GM18909 (cell line): ENCODE data around the gene ZDHHC9.
A peak's percentile ranks its signal among the peaks of the same experiment; 100 is the strongest.

Experiments used
- ATAC-seq: cut with Tn5 transposase; IDR thresholded peaks from one replicate; pipeline ENCODE4 v1.9.1; 2021; ENCODE audit warnings: mild to moderate bottlenecking; ENCODE audit not compliant: unreplicated experiment, poor library complexity

Gene ZDHHC9

DNA sequence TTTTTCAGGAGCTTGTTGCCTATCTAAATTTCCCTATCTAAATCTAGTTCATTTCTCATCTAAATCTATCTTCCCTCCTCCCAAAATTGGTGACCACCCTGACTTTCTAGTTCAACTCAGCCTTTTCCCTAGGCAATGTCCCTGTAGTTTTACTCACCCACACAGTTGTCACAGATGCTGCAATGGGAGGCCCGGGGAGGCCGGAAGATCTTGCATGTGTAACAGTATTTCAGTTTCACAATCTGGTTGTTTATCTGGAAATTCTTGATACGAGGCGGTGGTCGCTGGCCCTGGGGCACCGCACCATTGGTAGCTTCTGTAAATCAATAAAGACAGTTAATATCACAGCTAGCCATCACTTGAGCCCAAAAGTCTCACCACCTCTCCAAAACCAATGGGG, 20.2 kb downstream of the ZDHHC9 start:
- no peak for ATAC-seq

DNA sequence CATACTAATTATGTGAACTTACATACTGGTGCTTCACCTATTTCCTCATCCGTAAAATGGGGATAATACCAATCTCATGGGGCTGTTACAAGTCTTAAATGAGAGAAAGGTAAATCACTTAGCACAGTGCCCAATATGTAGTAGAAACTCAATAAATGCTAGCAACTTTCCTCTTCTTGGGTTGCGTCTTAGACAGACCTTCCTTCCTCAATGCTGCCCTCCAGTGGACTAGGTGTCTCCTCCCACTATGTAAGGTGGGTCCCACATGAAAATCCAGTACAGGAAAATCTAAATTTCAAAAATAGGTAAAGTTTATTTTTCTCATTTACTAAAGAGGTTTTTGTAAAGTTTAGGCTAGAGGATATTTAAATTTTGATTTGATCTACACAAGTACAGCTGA, 20.6 kb downstream of the ZDHHC9 start:
- ATAC-seq, result peak; percentile 81

DNA sequence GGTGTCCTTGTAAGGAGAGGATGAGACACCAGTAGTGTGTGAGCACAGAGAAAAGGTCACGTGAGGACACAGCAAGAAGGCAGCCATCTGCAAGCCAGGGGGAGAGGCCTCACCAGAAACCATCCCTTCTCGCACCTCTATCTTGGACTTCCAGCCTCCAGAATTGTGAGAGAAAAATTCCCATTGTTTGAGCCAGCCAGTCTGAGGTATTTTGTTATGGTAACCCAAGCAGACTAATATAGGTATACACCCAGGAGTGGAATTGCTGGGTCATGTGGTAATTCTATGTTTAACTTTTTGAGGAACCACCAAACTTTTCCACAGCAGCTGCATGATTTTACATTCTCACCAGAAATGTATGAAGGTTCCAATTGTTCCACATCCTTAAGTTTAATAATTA, 25.6 kb downstream of the ZDHHC9 start:
- no peak for ATAC-seq

DNA sequence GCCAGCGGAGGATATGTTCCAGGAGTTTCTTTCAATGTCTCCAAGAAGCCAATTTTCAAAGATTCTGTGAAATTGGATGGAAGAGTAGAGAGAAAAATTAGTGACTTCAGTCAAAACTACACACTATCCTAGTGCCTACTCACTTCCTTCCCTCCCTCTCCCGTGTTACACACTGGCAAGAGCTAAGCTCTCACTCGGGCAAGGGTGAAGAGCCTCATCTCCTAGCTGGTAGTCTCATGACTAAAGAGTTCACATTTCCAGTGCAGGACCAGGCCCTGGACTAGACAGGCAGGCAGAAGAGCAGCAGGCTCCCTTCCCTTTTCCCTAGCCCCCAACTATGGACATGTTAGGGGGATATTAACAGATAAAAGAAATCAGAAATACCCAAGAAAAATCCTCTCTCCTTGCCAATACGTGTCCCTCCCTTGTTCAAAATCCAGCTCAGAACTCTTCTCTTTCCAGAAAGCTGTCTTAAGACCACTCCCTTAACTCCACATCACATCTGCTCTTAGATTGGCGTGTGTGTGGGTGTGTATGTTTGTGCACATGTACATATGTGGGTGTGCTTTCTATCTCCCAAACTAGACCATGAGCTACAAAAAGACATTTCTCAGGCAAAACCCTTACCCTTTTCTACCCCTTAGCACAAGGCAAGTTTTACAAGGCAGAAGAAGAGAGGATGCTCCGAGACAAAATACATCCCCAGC, 29.9 kb downstream of the ZDHHC9 start:
- ATAC-seq, result no peak

DNA sequence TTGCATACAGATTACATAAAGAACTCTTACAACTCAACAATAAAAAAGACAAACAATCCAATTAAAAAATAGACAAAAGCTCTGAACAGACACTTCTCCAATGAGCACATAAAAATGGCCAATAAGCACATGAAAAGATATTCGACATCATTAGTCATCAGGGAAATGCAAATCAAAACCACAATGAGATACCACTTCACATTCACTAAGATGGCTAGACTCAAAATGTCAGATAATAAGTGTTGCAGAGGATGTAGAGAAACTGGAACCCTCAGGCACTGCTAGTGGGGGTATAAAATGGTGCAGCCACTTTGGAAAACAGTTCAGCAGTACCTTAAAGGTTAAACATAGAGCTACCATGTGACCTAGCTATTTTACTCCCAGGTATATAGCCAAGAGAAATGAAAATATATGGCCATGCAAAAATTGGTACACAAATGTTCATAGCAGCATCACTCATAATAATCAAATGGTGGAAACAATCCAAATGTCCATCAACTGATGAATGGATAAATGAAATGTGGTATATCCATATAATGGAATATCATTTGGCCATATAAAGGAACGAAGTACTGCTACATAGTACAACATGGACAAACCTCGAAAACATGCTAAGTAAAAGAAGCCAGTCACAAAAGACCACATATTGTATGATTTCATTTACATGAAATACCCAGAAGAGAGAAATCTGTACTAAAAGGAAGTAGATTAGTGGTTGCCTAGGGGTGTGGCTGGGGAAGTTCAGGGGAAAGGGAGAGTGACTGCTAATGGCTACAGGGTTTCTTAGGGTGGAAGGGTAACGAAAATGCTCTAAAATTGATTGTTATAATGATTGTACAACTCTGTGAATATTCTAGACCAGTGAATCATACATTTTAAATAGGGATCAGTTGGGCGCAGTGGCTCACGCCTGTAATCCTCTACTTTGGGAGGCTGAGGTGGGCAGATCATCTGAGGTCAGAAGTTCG, 34.6 kb downstream of the ZDHHC9 start:
- ATAC-seq, result no peak

DNA sequence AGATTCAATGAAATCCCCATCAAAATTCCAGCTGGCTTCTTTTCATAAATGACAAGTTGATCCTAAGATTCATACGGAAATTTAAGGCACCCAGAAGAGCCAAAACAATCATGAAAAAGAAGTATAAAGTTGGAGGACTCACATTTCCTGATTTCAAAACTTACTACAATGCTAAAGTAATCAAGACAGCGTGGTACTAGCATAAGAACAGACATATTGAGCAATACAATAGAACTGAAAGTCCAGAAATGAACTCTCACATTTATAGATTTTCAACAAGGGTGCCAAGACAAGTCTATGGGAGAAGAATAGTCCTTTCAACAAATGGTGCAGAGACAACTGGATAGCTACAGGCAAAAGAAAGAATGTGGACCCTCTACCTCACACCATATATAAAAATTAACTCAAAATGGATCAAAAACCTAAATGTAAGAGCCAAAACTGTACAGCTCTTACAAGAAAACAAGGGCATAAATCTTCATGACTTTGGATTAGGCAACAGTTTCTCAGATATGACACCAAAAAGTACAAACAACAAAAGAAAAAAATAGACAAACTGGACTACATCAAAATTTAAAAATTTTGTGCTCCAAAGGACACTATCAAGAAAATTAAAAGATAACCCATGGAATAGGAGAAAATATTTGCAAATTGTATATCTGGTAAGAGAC, 35.4 kb downstream of the ZDHHC9 start:
- no peak for ATAC-seq

DNA sequence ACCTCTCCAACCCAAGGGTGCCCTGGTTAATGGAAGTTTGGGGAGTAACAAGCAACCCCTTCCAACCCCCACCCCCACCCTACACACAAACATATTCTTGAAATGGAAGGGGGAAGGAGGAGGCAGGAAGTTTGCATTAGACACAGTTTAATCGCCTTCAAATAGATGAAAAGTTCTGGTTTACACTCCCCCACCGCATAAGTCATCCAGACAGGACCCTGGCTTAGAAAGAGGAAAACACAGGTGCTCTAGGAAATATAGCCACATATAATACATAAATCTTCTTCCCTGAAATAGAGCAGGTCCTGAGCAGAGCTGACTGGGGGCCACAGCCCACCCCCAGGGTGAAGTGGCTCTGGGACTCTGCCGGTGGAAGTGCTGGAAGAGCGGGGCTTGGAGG, 38.9 kb downstream of the ZDHHC9 start:
- no peak for ATAC-seq

DNA sequence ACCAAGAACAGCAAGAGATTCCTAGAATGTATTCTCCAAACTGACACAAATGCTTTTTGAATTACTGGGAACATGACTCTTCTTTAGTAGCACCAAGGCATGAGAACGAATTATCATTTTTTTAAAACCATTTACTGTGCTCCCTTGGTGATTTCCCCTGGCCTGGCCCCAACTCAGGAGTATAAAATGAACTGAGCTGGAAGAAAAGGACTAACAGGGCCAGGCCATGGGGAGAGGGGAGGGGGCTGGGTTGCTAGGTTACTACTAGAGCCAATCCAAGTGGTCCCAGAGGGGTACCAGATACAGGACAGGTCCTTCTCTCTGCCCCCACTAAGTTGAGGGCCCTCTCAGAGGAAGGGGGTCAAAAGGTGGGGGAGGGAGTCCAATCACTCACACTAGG, 40.8 kb downstream of the ZDHHC9 start:
- no peak for ATAC-seq

DNA sequence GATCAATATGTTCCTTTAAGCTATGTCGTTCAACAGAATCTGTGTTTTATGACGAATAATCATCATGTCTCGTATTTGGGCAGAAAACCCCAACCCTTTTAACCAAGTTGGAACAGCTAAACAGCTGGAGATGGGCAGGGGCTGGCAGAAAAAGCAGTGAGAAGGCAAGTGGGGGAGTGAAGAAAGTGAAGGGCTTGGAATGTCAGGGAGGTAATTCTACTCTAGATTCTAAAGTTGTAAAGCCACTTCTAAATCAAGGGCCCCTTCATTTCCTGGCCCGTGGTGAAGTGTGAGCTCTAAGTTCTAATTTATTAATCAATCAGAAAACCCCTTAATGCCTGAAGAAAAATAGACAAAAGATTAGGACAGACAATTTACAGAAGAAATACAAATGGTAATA, 43.5 kb downstream of the ZDHHC9 start:
- no peak for ATAC-seq

DNA sequence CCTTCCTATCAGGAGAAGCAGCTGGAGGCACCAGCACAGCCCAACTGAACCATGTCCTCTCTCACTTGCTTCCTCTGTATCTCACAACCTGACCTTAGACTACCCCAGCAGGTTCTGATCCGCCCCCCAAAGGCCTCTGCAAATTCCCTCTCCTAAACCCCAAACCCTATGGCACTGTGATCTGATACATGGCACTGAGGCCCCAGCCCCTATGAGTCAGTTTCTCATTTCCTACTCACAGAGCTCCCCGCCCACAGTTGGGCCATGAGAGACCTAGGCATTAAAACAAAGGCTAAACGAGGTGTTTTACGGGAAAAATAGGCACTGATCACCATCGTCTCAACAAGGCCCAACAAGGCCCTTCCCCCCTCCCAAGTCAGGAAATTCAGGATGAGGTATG, 44.8 kb downstream of the ZDHHC9 start:
- no peak for ATAC-seq

DNA sequence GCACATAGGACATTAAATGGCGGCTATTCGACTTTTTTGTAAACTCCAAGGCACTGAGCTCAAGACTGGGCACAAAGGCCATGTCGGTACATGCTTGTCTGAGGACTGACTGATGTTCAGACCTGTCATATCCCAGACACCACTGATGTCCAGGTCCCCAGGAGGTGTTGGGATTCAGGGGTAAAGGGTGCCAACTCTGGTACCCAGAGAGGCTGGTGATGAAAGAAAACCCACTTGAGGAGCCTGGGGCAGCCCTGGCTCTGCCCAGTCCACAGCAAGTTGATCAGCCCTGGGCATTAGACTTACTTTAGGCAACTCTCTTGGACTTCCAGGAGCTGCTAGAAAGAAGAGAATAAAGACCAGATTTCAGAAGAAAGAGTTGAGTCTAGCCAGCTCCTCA, 45.2 kb downstream of the ZDHHC9 start:
- no peak for ATAC-seq

DNA sequence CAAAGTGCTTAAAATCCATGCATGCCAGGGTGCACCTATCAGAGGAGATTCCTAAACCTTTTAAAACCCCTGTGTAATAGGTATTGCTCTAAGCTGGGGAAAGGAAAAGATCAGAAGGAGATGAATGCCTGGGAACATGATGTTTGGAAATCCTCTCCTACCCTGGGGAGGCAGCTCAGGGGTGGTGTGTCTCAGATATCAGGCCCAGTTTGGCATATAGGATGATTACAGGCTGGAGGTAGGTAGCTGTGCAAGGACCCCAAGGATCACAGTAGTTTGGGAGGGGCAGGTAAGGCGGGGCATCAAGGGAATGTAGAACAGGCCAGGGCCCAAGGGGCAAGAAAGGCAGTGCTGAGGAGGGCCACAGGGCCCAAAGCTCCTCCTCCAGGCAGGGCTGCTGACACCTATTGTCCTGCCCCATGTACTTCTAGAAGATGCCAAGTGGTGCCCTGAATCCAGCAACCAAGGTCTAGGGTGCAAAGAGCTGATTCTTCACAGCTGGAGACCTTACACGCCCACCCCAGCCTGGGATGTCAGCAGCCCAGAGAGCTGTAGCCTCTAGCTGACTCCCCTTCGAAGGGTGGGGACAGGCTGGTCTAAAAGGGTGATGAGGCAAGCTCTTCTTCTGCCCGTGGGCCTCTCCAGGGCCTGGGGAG, 46.3 kb downstream of the ZDHHC9 start:
- no peak for ATAC-seq

DNA sequence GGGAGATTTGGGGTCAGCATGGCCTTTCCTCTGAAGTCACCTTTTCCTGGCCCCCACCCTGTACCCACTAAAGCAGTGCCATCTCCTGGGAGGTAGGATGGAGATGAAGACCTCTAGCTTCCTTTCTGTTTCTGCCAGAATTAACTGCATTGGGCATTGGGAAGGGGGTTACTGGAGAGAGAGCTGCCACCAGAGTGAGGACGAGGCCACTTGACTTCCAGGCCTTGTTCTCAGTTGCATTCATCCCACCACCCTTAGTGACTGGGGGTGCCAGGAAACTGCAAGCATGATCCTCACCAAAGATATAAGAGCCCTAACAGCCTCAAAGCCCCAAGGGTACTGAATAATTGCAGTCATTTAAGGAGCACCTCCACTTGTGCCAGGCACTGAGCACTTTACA, 48.1 kb downstream of the ZDHHC9 start:
- no peak for ATAC-seq

DNA sequence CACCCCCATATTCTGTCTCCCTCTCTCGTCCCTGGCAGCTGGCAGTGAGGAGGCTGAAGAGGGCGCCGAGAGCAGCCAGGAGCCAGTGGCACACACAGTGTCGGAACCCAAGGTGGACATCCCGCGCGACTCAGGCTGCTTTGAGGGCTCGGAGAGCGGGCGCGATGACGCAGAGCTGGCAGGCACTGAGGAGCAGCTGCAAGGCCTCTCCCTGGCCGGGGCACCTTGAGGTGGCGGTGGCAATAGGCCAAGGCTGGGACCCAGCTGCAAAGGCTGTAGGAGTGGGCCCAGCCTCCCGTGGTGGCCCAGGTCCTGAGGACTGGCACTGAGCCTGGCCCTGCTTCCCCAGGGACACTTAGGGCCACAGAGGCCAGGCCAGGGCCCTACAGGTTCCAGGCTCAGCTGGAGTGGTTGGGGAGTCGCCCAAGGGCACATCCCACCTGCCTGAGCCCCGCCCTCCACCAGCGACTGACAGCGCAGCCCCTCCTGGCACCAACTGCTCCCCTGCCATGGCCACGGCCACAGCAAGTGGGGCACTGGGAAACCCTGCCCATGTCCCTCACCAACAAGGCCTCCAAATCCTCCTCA, 50.0 kb downstream of the ZDHHC9 start:
- no peak for ATAC-seq

DNA sequence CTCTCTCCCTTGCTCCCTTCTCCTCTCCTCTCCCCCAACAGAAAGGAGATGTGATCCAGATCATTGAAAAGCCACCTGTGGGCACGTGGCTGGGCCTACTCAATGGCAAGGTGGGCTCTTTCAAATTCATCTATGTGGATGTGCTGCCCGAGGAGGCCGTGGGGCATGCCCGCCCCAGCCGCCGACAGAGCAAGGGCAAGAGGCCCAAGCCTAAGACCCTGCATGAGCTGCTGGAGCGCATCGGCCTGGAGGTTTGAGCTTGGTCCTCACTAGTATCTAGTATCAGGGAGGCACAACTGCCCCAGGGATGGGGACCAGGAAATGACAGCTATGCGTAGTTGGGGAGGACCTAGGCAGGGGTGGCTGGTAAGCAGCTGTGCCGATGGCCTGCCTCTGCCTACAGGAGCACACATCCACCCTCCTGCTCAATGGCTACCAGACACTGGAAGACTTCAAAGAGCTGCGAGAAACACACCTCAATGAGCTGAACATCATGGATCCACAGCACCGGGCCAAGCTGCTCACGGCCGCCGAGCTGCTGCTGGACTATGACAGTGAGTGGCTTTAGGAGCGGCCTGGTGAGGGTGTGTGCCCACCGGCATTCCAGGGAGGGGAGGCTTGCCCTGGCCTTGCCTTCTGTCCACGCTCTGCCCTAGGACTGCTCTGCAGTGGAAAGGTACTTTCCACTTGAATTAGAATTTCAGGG, 50.9 kb downstream of the ZDHHC9 start:
- ATAC-seq, result no peak

DNA sequence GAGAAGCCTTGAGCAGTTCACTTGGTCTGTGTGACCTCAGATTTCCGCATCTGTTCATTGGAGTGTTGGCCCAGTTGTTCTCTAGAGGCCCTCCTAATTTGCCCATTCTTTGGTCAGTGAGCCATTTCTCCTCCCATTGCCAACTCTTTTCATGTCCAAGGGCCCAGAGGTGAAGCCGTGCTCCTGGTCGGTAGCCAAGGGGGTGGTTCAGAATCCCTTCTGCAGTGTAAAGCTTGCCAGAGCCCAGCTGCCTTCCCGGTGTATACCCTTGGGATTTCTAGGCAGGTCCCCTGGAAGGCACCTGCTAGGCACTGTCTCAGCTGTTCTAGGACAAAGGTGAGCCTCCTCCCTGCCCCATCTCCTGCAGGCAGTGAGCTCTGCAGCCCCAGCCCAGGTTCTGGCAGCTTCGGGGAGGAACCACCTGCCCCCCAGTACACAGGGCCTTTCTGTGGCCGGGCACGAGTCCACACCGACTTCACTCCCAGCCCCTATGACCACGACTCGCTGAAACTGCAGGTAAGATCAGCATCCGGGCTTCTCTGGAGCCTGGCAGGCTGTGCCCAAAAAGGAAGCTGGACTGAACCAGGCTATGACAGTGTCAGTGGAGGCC, 51.6 kb downstream of the ZDHHC9 start:
- no peak for ATAC-seq

DNA sequence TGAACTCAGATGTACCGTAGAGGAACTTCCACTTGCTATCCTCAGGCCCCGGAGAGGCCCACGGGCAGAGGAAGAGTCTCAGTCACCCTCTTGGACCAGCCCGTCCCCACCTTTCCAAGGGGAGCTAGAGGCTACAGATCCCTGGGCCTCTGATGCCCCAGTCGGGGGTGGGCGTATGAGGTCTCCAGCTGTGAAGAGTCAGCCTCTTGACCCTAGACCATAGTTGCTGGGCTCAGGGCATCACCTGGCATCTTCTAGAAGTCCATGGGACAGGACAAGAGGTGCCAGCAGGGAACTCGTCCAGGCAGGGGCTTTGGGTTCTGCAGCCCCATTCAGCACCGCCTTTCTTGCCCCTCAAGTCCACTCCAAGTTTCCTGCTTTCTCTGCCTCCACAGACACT, 52.4 kb downstream of the ZDHHC9 start:
- ATAC-seq, result no peak

DNA sequence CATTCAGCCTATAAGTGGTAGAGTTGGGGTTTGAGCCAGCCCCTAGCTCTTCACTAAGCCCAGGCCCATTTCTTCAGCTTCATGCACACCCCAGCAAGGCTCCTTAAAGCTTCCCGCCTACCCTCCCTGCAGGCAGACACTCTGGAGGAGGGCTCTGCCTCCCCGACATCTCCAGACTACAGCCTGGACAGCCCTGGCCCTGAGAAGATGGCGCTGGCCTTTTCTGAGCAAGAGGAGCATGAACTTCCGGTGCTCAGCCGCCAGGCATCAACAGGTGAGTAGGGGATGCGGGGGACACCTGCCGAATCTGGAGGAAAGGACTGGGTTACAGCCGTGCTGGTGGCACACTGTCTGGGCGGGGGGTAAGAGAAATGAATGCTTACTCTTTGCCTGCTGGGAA, 52.9 kb downstream of the ZDHHC9 start:
- no peak for ATAC-seq

DNA sequence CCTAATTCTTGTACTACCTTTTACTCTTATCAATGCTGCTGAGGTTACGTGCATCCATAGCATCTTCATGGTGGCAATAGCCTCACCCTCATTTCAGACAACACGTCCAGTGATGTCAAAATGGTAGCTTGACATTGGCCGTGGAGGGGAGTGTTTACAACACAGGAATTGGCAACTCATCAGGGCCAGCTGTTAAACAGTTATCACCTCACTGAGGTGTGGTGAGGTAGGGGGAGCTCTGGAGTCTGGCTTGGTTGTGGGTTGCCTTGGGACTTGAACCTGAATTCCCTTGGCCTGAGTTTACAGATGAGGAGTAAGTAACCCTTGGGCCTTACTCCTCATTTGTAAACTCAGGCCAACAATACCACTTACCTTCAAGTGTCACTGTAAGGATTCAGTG, 53.5 kb downstream of the ZDHHC9 start:
- no peak for ATAC-seq
